B cell (primary cell): Measurements from ENCODE around the gene DPYD. TPM values are rescaled to one million over a fixed set of nuclear protein-coding genes. Genes with fewer than 3 reads are reported as not detected.

Source experiments
- ATAC-seq: fragments of 200-7000 bp; cut with Tn5 transposase; one replicate; pipeline ENCODE4 v1.10.0; 2021; ENCODE audit warnings: low read depth, mild to moderate bottlenecking, moderate number of reproducible peaks, moderate library complexity
- CTCF ChIA-PET: fragments of 350-600 bp; sonication (Branson Sonifier 250); formaldehyde crosslinking; loops from one replicate; lab custom pipeline; 2021; ENCODE audit warnings: antibody characterized with exemption, inconsistent platforms; lab: Charles Lee
- POLR2A ChIA-PET: fragments of 350-600 bp; sonication (Branson Sonifier 250); formaldehyde crosslinking; loops from one replicate; lab custom pipeline; 2021; ENCODE audit warnings: antibody characterized with exemption; lab: Charles Lee
- DNase-seq: peaks from one replicate; pipeline ENCODE4 v3.0.0; 2013
- H2AFZ ChIP-seq: 2 replicates; pipeline ENCODE4 v1.6.1; 2012; ENCODE audit warnings: mild to moderate bottlenecking, low read depth, low read length; ENCODE audit not compliant: insufficient read depth, poor library complexity, severe bottlenecking
- H3K27ac ChIP-seq, 2 donors: 1 replicate in 1 of 2; 2 replicates in 1 of 2; pipeline ENCODE4 v1.5.1; 2012 to 2013; ENCODE audit warnings: low read length in 2 of 2, mild to moderate bottlenecking in 2 of 2, moderate library complexity in 1 of 2
- H3K27me3 ChIP-seq, 4 experiments: fragments of 200-600 bp in 1 of 4; sonication (generic) in 1 of 4; replicated peaks in 1 of 4; 1 replicate in 2 of 4; 2 replicates in 2 of 4; pipeline versions ENCODE4 v1.6.1 to v1.7.0; 2013 to 2016; ENCODE audit warnings: low read length in 3 of 4, mild to moderate bottlenecking in 2 of 4, mixed read lengths in 1 of 4, moderate library complexity in 1 of 4; ENCODE audit not compliant: insufficient read depth in 4 of 4, control insufficient read depth in 3 of 4; ENCODE audit errors: control extremely low read depth in 1 of 4
- H3K36me3 ChIP-seq, 2 experiments: replicated peaks in 1 of 2; 1 replicate in 1 of 2; 2 replicates in 1 of 2; pipeline versions ENCODE4 v1.6.1 to v1.7.1; 2013; ENCODE audit warnings: low read length in 1 of 2; ENCODE audit not compliant: insufficient read depth in 2 of 2, control insufficient read depth in 1 of 2; ENCODE audit errors: control extremely low read depth in 1 of 2, extremely low read depth in 1 of 2
- H3K4me1 ChIP-seq, 2 donors: fragments of 200-600 bp in 1 of 2; sonication (generic) in 1 of 2; 1 replicate in 1 of 2; 2 replicates in 1 of 2; pipeline versions ENCODE4 v1.5.1 to v1.6.1; 2013 to 2017; ENCODE audit warnings: low read length in 2 of 2; ENCODE audit not compliant: control insufficient read depth in 2 of 2, insufficient read depth in 2 of 2
- H3K4me2 ChIP-seq: replicated peaks from 2 replicates; pipeline ENCODE3; 2012; ENCODE audit warnings: mild to moderate bottlenecking, low read depth, low read length; ENCODE audit not compliant: poor library complexity, severe bottlenecking
- H3K4me3 ChIP-seq, 5 experiments: fragments of 200-600 bp in 1 of 5; sonication (generic) in 1 of 5; 1 replicate in 3 of 5; 2 replicates in 2 of 5; pipeline versions ENCODE4 v1.5.1 to v1.7.0; 2011 to 2016; ENCODE audit warnings: low read length in 4 of 5, mild to moderate bottlenecking in 4 of 5, low read depth in 2 of 5, control low read depth in 1 of 5, moderate library complexity in 1 of 5; ENCODE audit not compliant: insufficient read depth in 1 of 5; ENCODE audit errors: control extremely low read depth in 1 of 5, extremely low read depth in 1 of 5
- H3K79me2 ChIP-seq: fragments of 200-600 bp; sonication (generic); one replicate; pipeline ENCODE4 v1.6.0; 2016; ENCODE audit warnings: low read length; ENCODE audit not compliant: control insufficient read depth, insufficient read depth
- H3K9ac ChIP-seq: fragments of 200-600 bp; sonication (generic); 2 replicates; pipeline ENCODE4 v1.6.1; 2017; ENCODE audit warnings: mild to moderate bottlenecking, low read length, moderate library complexity
- H3K9me3 ChIP-seq, 3 donors: one replicate each; pipeline versions ENCODE4 v1.6.1 to v1.7.1; 2013; ENCODE audit warnings: low read length in 2 of 3; ENCODE audit not compliant: control insufficient read depth in 2 of 3, insufficient read depth in 1 of 3; ENCODE audit errors: control extremely low read depth in 1 of 3
- H4K20me1 ChIP-seq: 2 replicates; pipeline ENCODE4 v1.6.0; 2012; ENCODE audit warnings: mild to moderate bottlenecking, low read length; ENCODE audit not compliant: insufficient read depth, control insufficient read depth, poor library complexity, severe bottlenecking
- H3K27ac Mint-ChIP-seq: one replicate; pipeline ENCODE4 v1.8.0; 2021; ENCODE audit warnings: mixed read lengths
- H3K27me3 Mint-ChIP-seq: one replicate; pipeline ENCODE4 v1.8.0; 2021; ENCODE audit warnings: mixed read lengths
- H3K4me1 Mint-ChIP-seq: one replicate; pipeline ENCODE4 v1.8.0; 2021; ENCODE audit warnings: mixed read lengths
- H3K4me3 Mint-ChIP-seq: one replicate; pipeline ENCODE4 v1.8.0; 2021; ENCODE audit warnings: mixed read lengths
- H3K9me3 Mint-ChIP-seq: one replicate; pipeline ENCODE4 v1.8.0; 2022; ENCODE audit warnings: mixed read lengths; ENCODE audit not compliant: insufficient read depth
- EZH2 ChIP-seq: IDR thresholded peaks from 2 replicates; pipeline ENCODE4 v1.6.1; 2012; ENCODE audit warnings: borderline replicate concordance, low read depth, mild to moderate bottlenecking, moderate library complexity, low read length; ENCODE audit not compliant: insufficient read depth, poor library complexity, severe bottlenecking
- WGBS: methylation state at CpG from one replicate; pipeline ENCODE4 v1.1.5; 2013; ENCODE audit warnings: missing lambda C conversion rate; ENCODE audit not compliant: insufficient coverage; 5-methylcytosine and 5-hydroxymethylcytosine counted together
- intact Hi-C: fragments of 100-400 bp; cut with micrococcal nuclease; formaldehyde crosslinking; loops from one replicate; pipeline ENCODE4 v1.10.0; 2022
- polyA plus RNA-seq: library from polyadenylated mRNA; depleted of rRNA; stranded (reverse); fragments of >200 nt; gene quantifications from 2 replicates; pipeline ENCODE4 v1.2.3, GENCODE V29; 2012
- total RNA-seq, 2 donors: library from RNA; stranded (reverse); fragments of 120-200 nt in 1 of 2; gene quantifications; 1 replicate in 1 of 2; 2 replicates in 1 of 2; pipeline versions ENCODE4 v1.2.3 to v1.2.4, GENCODE V29; 2013 to 2022
- TF ChIP-seq, protein P1 (sequence below): fragments of 200-600 bp; IDR thresholded peaks from one replicate; pipeline ENCODE4 v1.8.0; 2022; ENCODE audit warnings: antibody characterized with exemption, mild to moderate bottlenecking

The DPYD gene
- total and polyA plus RNA-seq, 2 donors (not counting 1 experiment from before 2014, with no cell fraction given), result 4.2 to 19.0 TPM

GRCh38 chr1:97382206-97382605, 538.6 kb downstream of the DPYD start:
- Mint-ChIP-seq H3K9me3 (no peaks in the 10 kb centered on the region), H3K27ac (no peak overlapping the region), H3K4me3 (no peak overlapping the region), H3K4me1 (no peaks in the 10 kb centered on the region), H3K27me3 (no peaks in the 10 kb centered on the region)
- DNase-seq (no peak), ATAC-seq (no peak)
- no peak overlapping the region for H3K9ac ChIP-seq
- H3K79me2 ChIP-seq, result no peaks in the 10 kb centered on the region
- H3K4me3 ChIP-seq, result no peak overlapping the region
- ChIA-PET POLR2A (no interaction called here), CTCF (no interaction called here)
- peaks cover 0 to 5% of the 10 kb centered on the region in 2 experiments for H3K36me3 ChIP-seq
- no peaks in the 10 kb centered on the region for H4K20me1 ChIP-seq
- H2AFZ ChIP-seq, result no peak overlapping the region
- no peaks in the 10 kb centered on the region for H3K4me1 ChIP-seq
- no CpG with 5 or more reads among the region's 1 CpG for WGBS
- H3K4me2 ChIP-seq, result no peak overlapping the region
- no peak for TF ChIP-seq EZH2
- TF ChIP-seq, protein P1, sequence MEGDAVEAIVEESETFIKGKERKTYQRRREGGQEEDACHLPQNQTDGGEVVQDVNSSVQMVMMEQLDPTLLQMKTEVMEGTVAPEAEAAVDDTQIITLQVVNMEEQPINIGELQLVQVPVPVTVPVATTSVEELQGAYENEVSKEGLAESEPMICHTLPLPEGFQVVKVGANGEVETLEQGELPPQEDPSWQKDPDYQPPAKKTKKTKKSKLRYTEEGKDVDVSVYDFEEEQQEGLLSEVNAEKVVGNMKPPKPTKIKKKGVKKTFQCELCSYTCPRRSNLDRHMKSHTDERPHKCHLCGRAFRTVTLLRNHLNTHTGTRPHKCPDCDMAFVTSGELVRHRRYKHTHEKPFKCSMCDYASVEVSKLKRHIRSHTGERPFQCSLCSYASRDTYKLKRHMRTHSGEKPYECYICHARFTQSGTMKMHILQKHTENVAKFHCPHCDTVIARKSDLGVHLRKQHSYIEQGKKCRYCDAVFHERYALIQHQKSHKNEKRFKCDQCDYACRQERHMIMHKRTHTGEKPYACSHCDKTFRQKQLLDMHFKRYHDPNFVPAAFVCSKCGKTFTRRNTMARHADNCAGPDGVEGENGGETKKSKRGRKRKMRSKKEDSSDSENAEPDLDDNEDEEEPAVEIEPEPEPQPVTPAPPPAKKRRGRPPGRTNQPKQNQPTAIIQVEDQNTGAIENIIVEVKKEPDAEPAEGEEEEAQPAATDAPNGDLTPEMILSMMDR, result no peak
- intact Hi-C loops, result no loop called here
- no peaks in the 10 kb centered on the region for H3K9me3 ChIP-seq
- H3K27me3 ChIP-seq, result no peaks in the 10 kb centered on the region
- no peak overlapping the region for H3K27ac ChIP-seq

DNA sequence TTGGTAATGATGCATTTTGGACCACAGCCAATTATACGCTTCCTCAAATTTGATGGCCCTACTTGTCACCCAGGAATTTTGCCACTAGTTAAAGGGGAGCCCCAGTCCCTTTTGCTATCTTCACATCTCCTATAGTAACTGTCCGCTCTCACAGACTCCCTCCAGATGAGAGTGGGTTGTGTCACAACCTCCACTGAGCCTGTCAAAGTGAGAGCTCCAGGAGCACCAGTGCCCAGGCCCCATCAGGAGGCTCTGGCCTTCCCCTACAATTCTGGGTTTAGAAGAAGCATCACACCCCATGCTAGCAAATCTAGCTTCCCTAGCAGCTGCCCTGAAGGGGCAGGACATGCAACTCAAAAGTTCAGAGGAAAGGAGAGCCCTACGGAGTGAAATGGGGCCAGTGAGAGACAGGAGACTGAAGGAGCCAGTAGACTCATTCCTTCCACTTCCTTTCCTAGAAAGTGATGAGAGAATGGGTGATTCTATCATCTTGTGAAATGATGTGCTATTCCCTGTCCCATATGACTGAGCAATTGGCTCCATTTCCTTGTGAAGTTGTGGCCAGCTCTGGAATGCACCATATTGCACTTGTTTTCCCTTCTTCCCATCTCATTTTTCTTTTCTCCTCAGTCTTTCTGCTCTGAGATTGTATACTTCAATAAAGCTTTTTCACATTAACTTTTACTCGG, 541.3 kb downstream of the DPYD start:
- H3K27me3 Mint-ChIP-seq, result no peaks in the 10 kb centered on the region
- Histone ChIP-seq H2AFZ (no peak overlapping the region), H3K79me2 (no peaks in the 10 kb centered on the region), H3K4me2 (no peak overlapping the region), H3K27me3 (no peaks in the 10 kb centered on the region), H3K4me3 (no peak overlapping the region), H3K4me1 (no peaks in the 10 kb centered on the region), H3K9ac (no peak overlapping the region), H3K36me3 (peaks cover 0 to 5% of the 10 kb centered on the region in 2 experiments), H3K9me3 (peaks cover 0 to 1% (median 0%) of the 10 kb centered on the region in 3 donors), H4K20me1 (no peaks in the 10 kb centered on the region), H3K27ac (no peak overlapping the region)
- intact Hi-C loops, result no loop called here
- 100% methylated on average over 1 of the region's 4 CpGs for WGBS
- CTCF ChIA-PET, result no interaction called here
- DNase-seq, result no peak
- POLR2A ChIA-PET, result no interaction called here
- TF ChIP-seq EZH2, result no peak
- TF ChIP-seq, protein P1, result no peak
- no peak overlapping the region for H3K4me3 Mint-ChIP-seq
- no peak for ATAC-seq
- H3K27ac Mint-ChIP-seq, result no peak overlapping the region
- H3K4me1 Mint-ChIP-seq, result no peaks in the 10 kb centered on the region
- no peaks in the 10 kb centered on the region for H3K9me3 Mint-ChIP-seq
